CD14-positive monocyte (primary cell): ENCODE data around the gene IL3. TPM values are rescaled to one million over a fixed set of nuclear protein-coding genes. Genes with fewer than 3 reads are reported as not detected.
"Not testable (repeated sequence)": the region's sequence is repeated elsewhere in the genome, so short reads cannot be mapped to it uniquely, and the experiment has no call there.

Source experiments
- DNase-seq, 3 donors: peaks; one replicate each; pipeline ENCODE4 v3.0.0-alpha.2; 2011 to 2022
- H2AFZ ChIP-seq: 2 replicates; pipeline ENCODE4 v1.6.0; 2012; ENCODE audit warnings: mild to moderate bottlenecking, low read depth, low read length, inconsistent platforms; ENCODE audit not compliant: insufficient read depth, poor library complexity, severe bottlenecking
- H3K27ac ChIP-seq, 2 donors: 1 replicate in 1 of 2; 2 replicates in 1 of 2; pipeline ENCODE4 v1.5.1; 2012 to 2013; ENCODE audit warnings: low read length in 2 of 2, control low read depth in 1 of 2, inconsistent platforms in 1 of 2, low read depth in 1 of 2, mild to moderate bottlenecking in 1 of 2
- H3K27me3 ChIP-seq, 2 donors: one replicate each; pipeline versions ENCODE4 v1.6.0 to v1.6.1; 2011 to 2013; ENCODE audit warnings: low read length in 2 of 2; ENCODE audit not compliant: control insufficient read depth in 2 of 2, insufficient read depth in 2 of 2
- H3K36me3 ChIP-seq, 2 donors: replicated peaks in 1 of 2; 1 replicate in 1 of 2; 2 replicates in 1 of 2; pipeline versions ENCODE4 v1.5.1 to v1.6.1; 2012 to 2013; ENCODE audit warnings: low read length in 2 of 2, control low read depth in 1 of 2, inconsistent platforms in 1 of 2, mild to moderate bottlenecking in 1 of 2; ENCODE audit not compliant: insufficient read depth in 2 of 2, control insufficient read depth in 1 of 2
- H3K4me1 ChIP-seq, 2 donors: 1 replicate in 1 of 2; 2 replicates in 1 of 2; pipeline versions ENCODE4 v1.5.1 to v1.6.1; 2012 to 2013; ENCODE audit warnings: low read length in 2 of 2, control low read depth in 1 of 2, inconsistent platforms in 1 of 2, mild to moderate bottlenecking in 1 of 2, moderate library complexity in 1 of 2; ENCODE audit not compliant: insufficient read depth in 2 of 2, control insufficient read depth in 1 of 2
- H3K4me2 ChIP-seq: replicated peaks from 2 replicates; pipeline ENCODE3; 2012; ENCODE audit warnings: low read length, moderate library complexity, mild to moderate bottlenecking; ENCODE audit not compliant: poor library complexity, severe bottlenecking; ENCODE audit errors: extremely low read depth
- H3K4me3 ChIP-seq, 3 experiments: fragments of 200-600 bp in 1 of 3; sonication (generic) in 1 of 3; replicated peaks in 1 of 3; 1 replicate in 2 of 3; 2 replicates in 1 of 3; pipeline ENCODE4 v1.5.1; 2011 to 2013; ENCODE audit warnings: low read length in 3 of 3, mild to moderate bottlenecking in 3 of 3, control low read depth in 2 of 3, low read depth in 2 of 3, inconsistent platforms in 1 of 3, moderate library complexity in 1 of 3
- H3K79me2 ChIP-seq: 2 replicates; pipeline ENCODE4 v1.6.0; 2012; ENCODE audit warnings: mild to moderate bottlenecking, control low read depth, inconsistent platforms, low read length, moderate library complexity; ENCODE audit not compliant: insufficient read depth
- H3K9ac ChIP-seq: 2 replicates; pipeline ENCODE4 v1.6.0; 2017; ENCODE audit warnings: low read length, mild to moderate bottlenecking; ENCODE audit not compliant: insufficient read depth, poor library complexity, severe bottlenecking
- H3K9me3 ChIP-seq, 2 donors: replicated peaks in 1 of 2; 1 replicate in 1 of 2; 2 replicates in 1 of 2; pipeline versions ENCODE4 v1.5.1 to v1.6.1; 2012 to 2013; ENCODE audit warnings: low read length in 2 of 2, control low read depth in 1 of 2; ENCODE audit not compliant: control insufficient read depth in 1 of 2, insufficient read depth in 1 of 2
- H4K20me1 ChIP-seq: 2 replicates; pipeline ENCODE4 v1.6.0; 2012; ENCODE audit warnings: mild to moderate bottlenecking, low read length, control low read depth, moderate library complexity; ENCODE audit not compliant: insufficient read depth
- H3K27ac Mint-ChIP-seq, 7 donors: one replicate each; pipeline ENCODE4 v1.8.0; 2020; ENCODE audit warnings: mild to moderate bottlenecking in 7 of 7, mixed read lengths in 7 of 7, moderate library complexity in 6 of 7, inconsistent platforms in 2 of 7
- H3K27me3 Mint-ChIP-seq, 3 donors: one replicate each; pipeline ENCODE4 v1.8.0; 2021 to 2022; ENCODE audit warnings: low read depth in 3 of 3, mild to moderate bottlenecking in 3 of 3, mixed read lengths in 3 of 3, moderate library complexity in 3 of 3, inconsistent platforms in 1 of 3
- H3K36me3 Mint-ChIP-seq, 2 donors: one replicate each; pipeline ENCODE4 v1.8.0; 2020; ENCODE audit warnings: mixed read lengths in 2 of 2, inconsistent platforms in 1 of 2, mild to moderate bottlenecking in 1 of 2
- H3K4me1 Mint-ChIP-seq: one replicate; pipeline ENCODE4 v1.8.0; 2020; ENCODE audit warnings: mild to moderate bottlenecking, mixed read lengths
- H3K4me3 Mint-ChIP-seq, 2 donors: one replicate each; pipeline ENCODE4 v1.8.0; 2020; ENCODE audit warnings: mild to moderate bottlenecking in 2 of 2, mixed read lengths in 2 of 2, moderate library complexity in 1 of 2
- H3K9me3 Mint-ChIP-seq, 7 donors: one replicate each; pipeline ENCODE4 v1.8.0; 2020 to 2022; ENCODE audit warnings: mixed read lengths in 7 of 7, mild to moderate bottlenecking in 6 of 7, moderate library complexity in 6 of 7, inconsistent platforms in 2 of 7
- CTCF ChIP-seq: fragments of 200-600 bp; IDR thresholded peaks from one replicate; pipeline ENCODE4 v1.8.0; 2022; ENCODE audit warnings: antibody characterized with exemption, mild to moderate bottlenecking
- WGBS: methylation state at CpG from one replicate; pipeline ENCODE4 v1.1.5; 2013; ENCODE audit warnings: missing lambda C conversion rate; ENCODE audit not compliant: insufficient coverage; 5-methylcytosine and 5-hydroxymethylcytosine counted together
- intact Hi-C, 2 donors: fragments of 100-400 bp; cut with micrococcal nuclease; formaldehyde crosslinking; loops; one replicate each; pipeline versions ENCODE4 v1.15.0 to v1.15.1; 2023
- polyA plus RNA-seq, 3 donors: library from polyadenylated mRNA; depleted of rRNA in 1 of 3; unstranded in 2 of 3; stranded (reverse) in 1 of 3; fragments of 300-500 nt in 2 of 3; fragments of >200 nt in 1 of 3; fragmentation: Illumina TruSeq in 2 of 3; gene quantifications; 1 replicate in 2 of 3; 2 replicates in 1 of 3; pipeline ENCODE4 v1.2.3, GENCODE V29; 2012 to 2021

Gene IL3
- polyA plus RNA-seq, 3 donors = not detected

GRCh38 chr5:132108957-132109356, 48.5 kb downstream of the IL3 start:
- intact Hi-C loops, H3K4me3 Mint-ChIP-seq: not testable (repeated sequence)
- H3K4me1 Mint-ChIP-seq = peaks cover 25% of the 10 kb centered on the region

DNA sequence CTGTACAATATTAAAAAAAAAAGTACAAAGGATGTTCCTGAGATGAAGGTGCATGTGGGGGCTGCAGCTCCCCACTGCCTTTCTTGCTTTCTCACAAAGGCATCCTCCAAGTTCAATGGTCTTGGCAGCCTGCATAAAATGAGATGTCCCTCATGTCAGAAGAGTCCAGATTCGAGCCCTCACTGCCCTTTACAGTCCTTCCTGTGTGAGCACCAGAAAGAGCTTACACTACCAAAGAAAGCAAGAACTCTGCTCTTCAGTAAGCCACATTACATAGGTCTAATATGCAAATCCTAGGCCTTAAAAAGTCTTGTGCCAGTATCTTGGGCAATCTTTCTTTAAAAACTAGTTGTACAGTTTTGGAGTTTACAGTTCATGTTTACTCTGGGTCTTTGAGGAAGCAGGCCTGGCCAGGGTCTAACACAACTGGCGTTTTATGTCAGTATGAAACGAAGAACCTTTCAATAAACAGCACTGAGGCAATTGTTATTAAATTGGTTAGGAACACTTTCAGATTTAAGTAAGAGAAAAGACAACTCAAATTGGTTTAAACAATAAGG, 49.1 kb downstream of the IL3 start:
- no peaks in the 10 kb centered on the region for H3K36me3 ChIP-seq
- no peak overlapping the region for H3K4me3 Mint-ChIP-seq
- H3K9ac ChIP-seq = no peak overlapping the region
- H3K27ac ChIP-seq = no peak overlapping the region
- peaks cover 3 to 15% (median 6%) of the 10 kb centered on the region in 7 donors for H3K9me3 Mint-ChIP-seq
- H4K20me1 ChIP-seq = no peaks in the 10 kb centered on the region
- peak overlapping the region; percentile 24 for H2AFZ ChIP-seq
- no peaks in the 10 kb centered on the region for H3K27me3 ChIP-seq
- H3K4me1 Mint-ChIP-seq = peaks cover 25% of the 10 kb centered on the region
- no peak for TF ChIP-seq CTCF
- no peak overlapping the region for H3K4me3 ChIP-seq
- no peak overlapping the region for H3K4me2 ChIP-seq
- 83% methylated on average over 1 of the region's 3 CpGs for WGBS
- peaks cover 11 to 14% (median 13%) of the 10 kb centered on the region in 3 donors for H3K27me3 Mint-ChIP-seq
- peaks cover 0 to 4% of the 10 kb centered on the region in 2 donors for H3K9me3 ChIP-seq
- no peaks in the 10 kb centered on the region for H3K79me2 ChIP-seq
- DNase-seq = no peak
- peaks cover 0 to 5% of the 10 kb centered on the region in 2 donors for H3K36me3 Mint-ChIP-seq
- intact Hi-C loops = no loop called here
- peaks cover 9 to 19% of the 10 kb centered on the region in 2 donors for H3K4me1 ChIP-seq
- H3K27ac Mint-ChIP-seq = no peak overlapping the region

More at GRCh38 chr5:132108957-132109356, 48.5 kb downstream of the IL3 start:
- H4K20me1 ChIP-seq, DNase-seq, H3K27ac ChIP-seq, H3K9me3 ChIP-seq, H3K36me3 ChIP-seq, H3K27me3 ChIP-seq, H3K36me3 Mint-ChIP-seq, H3K9ac ChIP-seq, H3K79me2 ChIP-seq, H3K27ac Mint-ChIP-seq, H2AFZ ChIP-seq, H3K4me3 ChIP-seq, H3K4me2 ChIP-seq: not testable (repeated sequence)
- Mint-ChIP-seq H3K9me3 (peaks cover 3 to 15% (median 6%) of the 10 kb centered on the region in 7 donors), H3K27me3 (peaks cover 11 to 17% (median 14%) of the 10 kb centered on the region in 3 donors)
- WGBS = no CpG with 5 or more reads among the region's 4 CpGs
- H3K4me1 ChIP-seq = peaks cover 9 to 19% of the 10 kb centered on the region in 2 donors
